ENCODE measurements around the gene TOP1. TPM values are rescaled to one million over a fixed set of nuclear protein-coding genes. Genes with fewer than 3 reads are reported as not detected.

The TOP1 gene
- total and polyA plus RNA-seq, 9 of the 15 experiments (the other 6 are each of a cell fraction or from before 2014, with no cell fraction given), result 26.4 to 127 (median 39.6) TPM

- no peak for ATAC-seq
- H2AFZ ChIP-seq (ENCODE audit: low read depth, low read length), result no peak overlapping the region
- peaks cover 8% of the 10 kb centered on the region; the same call in 1 of the 3 replicates for H3K36me3 ChIP-seq (ENCODE audit: control insufficient read depth, insufficient read depth, low read length)
- peaks cover 8% of the 10 kb centered on the region for H3K9me1 ChIP-seq (ENCODE audit: control insufficient read depth, insufficient read depth, low read length)
- no peak overlapping the region for H3K4me2 ChIP-seq (ENCODE audit: insufficient read depth, low read length)
- H3K9me3 ChIP-seq (replicated peaks; ENCODE audit: control insufficient read depth, insufficient read depth, low read depth, low read length), result no peaks in the 10 kb centered on the region
- ChIA-PET CTCF (ENCODE audit: low intra/inter-chr PET ratio) (no interaction called here), POLR2A (interaction anchor here (0.6 to 3.0 kb wide), 4 partner anchors 10 to 287 kb away, joined by 3 to 15 read pairs (median 8); no protein-coding TSS in a partner anchor)
- DNase-seq (ENCODE audit: extremely low read depth in 1 of 4, low spot score in 3 of 4), result no peak
- intact Hi-C loops (cut with micrococcal nuclease), result no loop called here
- no peaks in the 10 kb centered on the region for H3K27me3 ChIP-seq (ENCODE audit: control insufficient read depth in 2 of 2, insufficient read depth in 2 of 2, low read length in 2 of 2)
- no peak for FAIRE-seq
- no peak overlapping the region for H3K27ac ChIP-seq (ENCODE audit: extremely low read depth, low read depth, low read length)
- H4K20me1 ChIP-seq (replicated peaks; ENCODE audit: control insufficient read depth, insufficient read depth, low read length), result peaks cover 37% of the 10 kb centered on the region
- in situ Hi-C loops (cut with MboI), result no loop called here
- H3K9ac ChIP-seq (ENCODE audit: insufficient read depth in 1 of 2, low read depth in 2 of 2, low read length in 2 of 2), result no peak overlapping the region
- H3K4me3 ChIP-seq, result no peak overlapping the region
- H3K79me2 ChIP-seq (ENCODE audit: control insufficient read depth, insufficient read depth, low read length), result peaks cover 71% of the 10 kb centered on the region
- H3K4me1 ChIP-seq (replicated peaks in 1 of 2; ENCODE audit: control insufficient read depth in 2 of 2, insufficient read depth in 2 of 2, low read length in 2 of 2), result peaks cover 4 to 23% of the 10 kb centered on the region in 2 experiments; a peak in 4 of 5 replicates
- BruUV-seq (replicated peaks), result no TSS peak
- 53% methylated on average over 5 of the region's 5 CpGs for WGBS (ENCODE audit: insufficient coverage, low coverage, missing lambda C conversion rate)
- no peak for TF ChIP-seq USF1 (CRISPR knock-in tag; IDR thresholded peaks at IDR 0.05)
- no peak for TF ChIP-seq ZNF41 (CRISPR knock-in tag; conservative IDR thresholded peaks at IDR 0.05)
- TF ChIP-seq ZBTB17 (CRISPR knock-in tag; IDR thresholded peaks at IDR 0.05), result no peak
- TF ChIP-seq GMEB1 (CRISPR knock-in tag; IDR thresholded peaks at IDR 0.05), result no peak
- no peak for TF ChIP-seq MAZ (CRISPR knock-in tag; conservative IDR thresholded peaks at IDR 0.05 in 1 of 2, IDR thresholded peaks at IDR 0.05 in 1 of 2)
- TF ChIP-seq, protein P1, sequence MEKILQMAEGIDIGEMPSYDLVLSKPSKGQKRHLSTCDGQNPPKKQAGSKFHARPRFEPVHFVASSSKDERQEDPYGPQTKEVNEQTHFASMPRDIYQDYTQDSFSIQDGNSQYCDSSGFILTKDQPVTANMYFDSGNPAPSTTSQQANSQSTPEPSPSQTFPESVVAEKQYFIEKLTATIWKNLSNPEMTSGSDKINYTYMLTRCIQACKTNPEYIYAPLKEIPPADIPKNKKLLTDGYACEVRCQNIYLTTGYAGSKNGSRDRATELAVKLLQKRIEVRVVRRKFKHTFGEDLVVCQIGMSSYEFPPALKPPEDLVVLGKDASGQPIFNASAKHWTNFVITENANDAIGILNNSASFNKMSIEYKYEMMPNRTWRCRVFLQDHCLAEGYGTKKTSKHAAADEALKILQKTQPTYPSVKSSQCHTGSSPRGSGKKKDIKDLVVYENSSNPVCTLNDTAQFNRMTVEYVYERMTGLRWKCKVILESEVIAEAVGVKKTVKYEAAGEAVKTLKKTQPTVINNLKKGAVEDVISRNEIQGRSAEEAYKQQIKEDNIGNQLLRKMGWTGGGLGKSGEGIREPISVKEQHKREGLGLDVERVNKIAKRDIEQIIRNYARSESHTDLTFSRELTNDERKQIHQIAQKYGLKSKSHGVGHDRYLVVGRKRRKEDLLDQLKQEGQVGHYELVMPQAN (IDR thresholded peaks at IDR 0.05; ENCODE audit: borderline replicate concordance), result no peak
- TF ChIP-seq HCFC1 (IDR thresholded peaks at IDR 0.05; ENCODE audit: low read depth, low read length), result no peak
- no peak for TF ChIP-seq E4F1 (CRISPR knock-in tag; IDR thresholded peaks at IDR 0.05; ENCODE audit: borderline replicate concordance)
- TF ChIP-seq BDP1 (IDR thresholded peaks at IDR 0.05; ENCODE audit: insufficient read depth, insufficient read length), result no peak
- TF ChIP-seq CLOCK (CRISPR knock-in tag; IDR thresholded peaks at IDR 0.05; ENCODE audit: borderline replicate concordance), result no peak
Observed at GRCh38 chr20:41148942-41149341, 120.3 kb downstream of the TOP1 start.
